GM19193 (cell line): ENCODE data around the gene SCN5A.

ENCODE experiments used
- POLR2A ChIP-seq: IDR thresholded peaks from 4 replicates; pipeline ENCODE4 v1.6.1; 2011; ENCODE audit not compliant: insufficient read depth, insufficient read length; ENCODE audit errors: extremely low read depth

The SCN5A gene

GRCh38 chr3:38649500-38650247, at the start of gene SCN5A:
SCN5A (minus strand) TSS chr3:38649687; CDS start chr3:38633307, 16,380 bp downstream.
- no peak for TF ChIP-seq POLR2A

- TF ChIP-seq POLR2A: no peak
These were observed 49.3 kb upstream of the SCN5A start for GRCh38 chr3:38698760-38699159.

GRCh38 chr3:38698061-38698460, 48.6 kb upstream of the SCN5A start:
- TF ChIP-seq POLR2A: no peak

- no peak for TF ChIP-seq POLR2A
These were observed 46.5 kb upstream of the SCN5A start for GRCh38 chr3:38696034-38696433.

GRCh38 chr3:38690185-38690584, 40.7 kb upstream of the SCN5A start:
- no peak for TF ChIP-seq POLR2A

- no peak for TF ChIP-seq POLR2A
These were observed 40.3 kb upstream of the SCN5A start for GRCh38 chr3:38689774-38690173.

GRCh38 chr3:38689346-38689745, 39.9 kb upstream of the SCN5A start:
- TF ChIP-seq POLR2A: no peak

- no peak for TF ChIP-seq POLR2A
These were observed 37.8 kb upstream of the SCN5A start for GRCh38 chr3:38687321-38687720.

- no peak for TF ChIP-seq POLR2A
These were observed 35.1 kb upstream of the SCN5A start for GRCh38 chr3:38684546-38684945.

GRCh38 chr3:38669668-38670067, 20.2 kb upstream of the SCN5A start:
- TF ChIP-seq POLR2A: no peak

- no peak for TF ChIP-seq POLR2A
These were observed 13.1 kb upstream of the SCN5A start for GRCh38 chr3:38662544-38662943.

- TF ChIP-seq POLR2A: no peak
These were observed 9.4 kb upstream of the SCN5A start for GRCh38 chr3:38658841-38659240.

- TF ChIP-seq POLR2A: no peak
These were observed 7.9 kb upstream of the SCN5A start for GRCh38 chr3:38657369-38657768.

- no peak for TF ChIP-seq POLR2A
These were observed 6.3 kb upstream of the SCN5A start for GRCh38 chr3:38655708-38656300.

GRCh38 chr3:38653685-38654537, 4.4 kb upstream of the SCN5A start:
- TF ChIP-seq POLR2A: no peak
